Measurements from ENCODE around the gene CHMP4B. TPM values are rescaled to one million over a fixed set of nuclear protein-coding genes. Genes with fewer than 3 reads are reported as not detected.

CHMP4B gene
- polyA plus RNA-seq, 1 of the 3 experiments (the other 2 are of a cell fraction): 123 TPM

- WGBS (ENCODE audit: low lambda C conversion rate): 94% methylated on average over 1 of the region's 1 CpG
- peaks cover 5 to 10% of the 10 kb centered on the region in 2 experiments; a peak in 2 of 4 replicates for H3K4me1 ChIP-seq (ENCODE audit: control insufficient read depth in 1 of 2, insufficient read depth in 2 of 2, low read depth in 1 of 2, low read length in 1 of 2)
- no peak for DNase-seq
- no peak for TF ChIP-seq RCOR1 (IDR thresholded peaks at IDR 0.05; ENCODE audit: low read length)
- TF ChIP-seq RXRA (IDR thresholded peaks at IDR 0.05; ENCODE audit: borderline replicate concordance, low read depth): no peak
- TF ChIP-seq RAD21 (IDR thresholded peaks at IDR 0.05; ENCODE audit: low read length): no peak
- TF ChIP-seq, protein P1, sequence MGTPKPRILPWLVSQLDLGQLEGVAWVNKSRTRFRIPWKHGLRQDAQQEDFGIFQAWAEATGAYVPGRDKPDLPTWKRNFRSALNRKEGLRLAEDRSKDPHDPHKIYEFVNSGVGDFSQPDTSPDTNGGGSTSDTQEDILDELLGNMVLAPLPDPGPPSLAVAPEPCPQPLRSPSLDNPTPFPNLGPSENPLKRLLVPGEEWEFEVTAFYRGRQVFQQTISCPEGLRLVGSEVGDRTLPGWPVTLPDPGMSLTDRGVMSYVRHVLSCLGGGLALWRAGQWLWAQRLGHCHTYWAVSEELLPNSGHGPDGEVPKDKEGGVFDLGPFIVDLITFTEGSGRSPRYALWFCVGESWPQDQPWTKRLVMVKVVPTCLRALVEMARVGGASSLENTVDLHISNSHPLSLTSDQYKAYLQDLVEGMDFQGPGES (IDR thresholded peaks at IDR 0.05; ENCODE audit: low read depth, low read length): no peak
- no peak for TF ChIP-seq JUND (IDR thresholded peaks at IDR 0.05)
- TF ChIP-seq, protein P2, sequence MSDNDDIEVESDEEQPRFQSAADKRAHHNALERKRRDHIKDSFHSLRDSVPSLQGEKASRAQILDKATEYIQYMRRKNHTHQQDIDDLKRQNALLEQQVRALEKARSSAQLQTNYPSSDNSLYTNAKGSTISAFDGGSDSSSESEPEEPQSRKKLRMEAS (IDR thresholded peaks at IDR 0.05; ENCODE audit: low read depth): no peak
- no peak for TF ChIP-seq TEAD4 (IDR thresholded peaks at IDR 0.05; ENCODE audit: borderline replicate concordance, insufficient read depth)
- TF ChIP-seq GABPA (IDR thresholded peaks at IDR 0.05; ENCODE audit: low read depth): no peak
- no peak for TF ChIP-seq SMC3 (IDR thresholded peaks at IDR 0.05; ENCODE audit: low read depth, low read length)
- TF ChIP-seq FOSL2 (IDR thresholded peaks at IDR 0.05; ENCODE audit: borderline replicate concordance, low read depth): no peak
- no peak for TF ChIP-seq REST (IDR thresholded peaks at IDR 0.05; ENCODE audit: low read depth, low read length)
- H3K36me3 ChIP-seq (replicated peaks in 1 of 2; ENCODE audit: control insufficient read depth in 1 of 2, insufficient read depth in 2 of 2, low read length in 1 of 2): peaks cover 0 to 5% of the 10 kb centered on the region in 2 experiments
- no peak overlapping the region for H3K4me2 ChIP-seq
- no peaks in the 10 kb centered on the region for H3K9me3 ChIP-seq
- H3K79me2 ChIP-seq (ENCODE audit: insufficient read depth): peaks cover 99% of the 10 kb centered on the region
- H3F3A ChIP-seq (replicated peaks; ENCODE audit: insufficient read depth): no peaks in the 10 kb centered on the region
- H3K27me3 ChIP-seq (ENCODE audit: insufficient read depth): no peaks in the 10 kb centered on the region
- ChIA-PET POLR2A (interaction anchor here (0.6 kb wide), 1 partner anchor 105 kb away, joined by 4 read pairs; the partner anchor contains the start of gene PXMP4), CTCF (interaction anchor here (1.5 kb wide), 2 partner anchors 9 to 13 kb away, joined by 3 read pairs; no protein-coding TSS in a partner anchor)
- no peak overlapping the region for H3K27ac ChIP-seq (ENCODE audit: low read depth in 2 of 2, low read length in 1 of 2)
- H3K9ac ChIP-seq: no peak overlapping the region
- H4K20me1 ChIP-seq (ENCODE audit: insufficient read depth): peaks cover 97% of the 10 kb centered on the region
- no peak overlapping the region for H2AFZ ChIP-seq (ENCODE audit: low read depth)
- no peaks in the 10 kb centered on the region for H3K9me2 ChIP-seq
- H3K4me3 ChIP-seq (ENCODE audit: low read depth in 2 of 2, low read length in 1 of 2): no peak overlapping the region
Measured at GRCh38 chr20:33824852-33825251, 13.7 kb downstream of the CHMP4B start.

Measured in SK-N-SH (cell line).